H9 (cell line): ENCODE data around the gene KIF11. TPM values are rescaled to one million over a fixed set of nuclear protein-coding genes. Genes with fewer than 3 reads are reported as not detected.

ENCODE experiments used
- DNase-seq: peaks from one replicate; pipeline ENCODE4 v3.0.0-alpha.2; 2017
- H2AFZ ChIP-seq: one replicate; pipeline ENCODE4 v1.6.1; 2013; ENCODE audit warnings: mild to moderate bottlenecking, low read length, control low read depth, moderate library complexity
- H2AK5ac ChIP-seq: 2 replicates; pipeline ENCODE4 v1.6.1; 2013; ENCODE audit warnings: low read length, control low read depth, mixed read lengths; ENCODE audit not compliant: insufficient read length
- H2BK120ac ChIP-seq: one replicate; pipeline ENCODE4 v1.6.1; 2013; ENCODE audit warnings: low read depth, mild to moderate bottlenecking, low read length, control low read depth, inconsistent platforms; ENCODE audit not compliant: poor library complexity, severe bottlenecking
- H2BK12ac ChIP-seq: 2 replicates; pipeline ENCODE4 v1.6.1; 2013; ENCODE audit warnings: low read length, control low read depth, mixed read lengths, low read depth; ENCODE audit not compliant: insufficient read length
- H2BK15ac ChIP-seq: 2 replicates; pipeline ENCODE4 v1.6.1; 2013; ENCODE audit warnings: low read depth, low read length, control low read depth
- H2BK20ac ChIP-seq: one replicate; pipeline ENCODE4 v1.6.1; 2013; ENCODE audit warnings: low read depth, mild to moderate bottlenecking, low read length, control low read depth, inconsistent platforms; ENCODE audit not compliant: poor library complexity, severe bottlenecking
- H2BK5ac ChIP-seq: 2 replicates; pipeline ENCODE4 v1.6.1; 2013; ENCODE audit warnings: low read length, control low read depth, mixed read lengths; ENCODE audit not compliant: insufficient read length
- H3K14ac ChIP-seq: 2 replicates; pipeline ENCODE4 v1.6.1; 2013; ENCODE audit warnings: low read length, control low read depth; ENCODE audit not compliant: insufficient read depth
- H3K18ac ChIP-seq: 2 replicates; pipeline ENCODE4 v1.6.1; 2013; ENCODE audit warnings: low read depth, mild to moderate bottlenecking, mixed read lengths, low read length, control low read depth; ENCODE audit not compliant: insufficient read length
- H3K23ac ChIP-seq: 2 replicates; pipeline ENCODE4 v1.6.1; 2013; ENCODE audit warnings: low read length, control low read depth, mixed read lengths, low read depth; ENCODE audit not compliant: insufficient read length
- H3K23me2 ChIP-seq: 2 replicates; pipeline ENCODE4 v1.6.1; 2013; ENCODE audit warnings: low read depth, mild to moderate bottlenecking, mixed read lengths, low read length, control low read depth; ENCODE audit not compliant: insufficient read length, poor library complexity, severe bottlenecking
- H3K27ac ChIP-seq: 2 replicates; pipeline ENCODE4 v1.5.1; 2013; ENCODE audit warnings: low read length, control low read depth, mixed read lengths, low read depth; ENCODE audit not compliant: insufficient read length
- H3K27me3 ChIP-seq: 2 replicates; pipeline ENCODE4 v1.6.1; 2013; ENCODE audit warnings: low read length, control low read depth, inconsistent platforms; ENCODE audit not compliant: insufficient read depth
- H3K4ac ChIP-seq: 2 replicates; pipeline ENCODE4 v1.6.1; 2013; ENCODE audit warnings: low read depth, mild to moderate bottlenecking, control low read depth, inconsistent platforms, low read length, moderate library complexity
- H3K4me1 ChIP-seq: 2 replicates; pipeline ENCODE4 v1.6.1; 2013; ENCODE audit warnings: low read length, control low read depth, inconsistent platforms; ENCODE audit not compliant: insufficient read depth
- H3K4me2 ChIP-seq: 2 replicates; pipeline ENCODE4 v1.6.1; 2013; ENCODE audit warnings: low read length, control low read depth, mixed read lengths; ENCODE audit not compliant: insufficient read length, insufficient read depth
- H3K56ac ChIP-seq: 2 replicates; pipeline ENCODE4 v1.6.1; 2013; ENCODE audit warnings: low read depth, mild to moderate bottlenecking, mixed read lengths, low read length, control low read depth; ENCODE audit not compliant: insufficient read length
- H3K79me1 ChIP-seq: 2 replicates; pipeline ENCODE4 v1.6.1; 2013; ENCODE audit warnings: low read depth, mild to moderate bottlenecking, moderate library complexity, low read length, control low read depth, inconsistent platforms; ENCODE audit not compliant: insufficient read depth, poor library complexity, severe bottlenecking
- H3K79me2 ChIP-seq: 2 replicates; pipeline ENCODE4 v1.6.1; 2013; ENCODE audit warnings: low read length, control low read depth, inconsistent platforms; ENCODE audit not compliant: insufficient read depth
- H3K9ac ChIP-seq: 2 replicates; pipeline ENCODE4 v1.6.1; 2013; ENCODE audit warnings: low read length, control low read depth, mixed read lengths; ENCODE audit not compliant: insufficient read length; ENCODE audit errors: extremely low read depth
- H3K9me3 ChIP-seq: one replicate; pipeline ENCODE4 v1.6.1; 2013; ENCODE audit warnings: low read depth, low read length, inconsistent platforms; ENCODE audit not compliant: control insufficient read depth
- H3T11ph ChIP-seq: one replicate; pipeline ENCODE4 v1.6.1; 2013; ENCODE audit warnings: mild to moderate bottlenecking, low read length, control low read depth, inconsistent platforms
- H4K20me1 ChIP-seq: one replicate; pipeline ENCODE4 v1.6.1; 2013; ENCODE audit not compliant: control insufficient read depth, insufficient read length, insufficient read depth
- H4K5ac ChIP-seq: 2 replicates; pipeline ENCODE4 v1.6.1; 2013; ENCODE audit warnings: low read depth, mild to moderate bottlenecking, mixed read lengths, low read length, control low read depth; ENCODE audit not compliant: insufficient read length
- H4K8ac ChIP-seq: replicated peaks from 2 replicates; pipeline ENCODE4 v1.6.1; 2013; ENCODE audit warnings: low read length, control low read depth, mixed read lengths, low read depth; ENCODE audit not compliant: insufficient read length
- H4K91ac ChIP-seq: 2 replicates; pipeline ENCODE4 v1.6.1; 2013; ENCODE audit warnings: low read depth, mild to moderate bottlenecking, moderate library complexity, mixed read lengths, low read length, control low read depth; ENCODE audit not compliant: insufficient read length
- H3K27ac Mint-ChIP-seq, 3 experiments: 2 replicates in 2 of 3; 3 replicates in 1 of 3; pipeline ENCODE4 v1.8.0; 2020 to 2021; ENCODE audit warnings: mixed read lengths in 3 of 3, mild to moderate bottlenecking in 1 of 3, moderate library complexity in 1 of 3
- H3K27me3 Mint-ChIP-seq: 2 replicates; pipeline ENCODE4 v1.8.0; 2021; ENCODE audit warnings: low read depth, mild to moderate bottlenecking, moderate library complexity, mixed read lengths
- H3K36me3 Mint-ChIP-seq, 3 experiments: 2 replicates in 2 of 3; 3 replicates in 1 of 3; pipeline ENCODE4 v1.8.0; 2020 to 2021; ENCODE audit warnings: low read depth in 3 of 3, mixed read lengths in 3 of 3; ENCODE audit not compliant: insufficient read depth in 1 of 3
- H3K4me1 Mint-ChIP-seq, 2 experiments: 2 replicates each; pipeline ENCODE4 v1.8.0; 2020; ENCODE audit warnings: mixed read lengths in 2 of 2
- H3K4me3 Mint-ChIP-seq, 2 experiments: 2 replicates in 1 of 2; 3 replicates in 1 of 2; pipeline ENCODE4 v1.8.0; 2020 to 2021; ENCODE audit warnings: mild to moderate bottlenecking in 2 of 2, mixed read lengths in 2 of 2, moderate library complexity in 1 of 2
- H3K9me3 Mint-ChIP-seq, 2 experiments: 2 replicates in 1 of 2; 3 replicates in 1 of 2; pipeline ENCODE4 v1.8.0; 2020; ENCODE audit warnings: mild to moderate bottlenecking in 2 of 2, mixed read lengths in 2 of 2, moderate library complexity in 1 of 2
- WGBS: extraction: QIAGEN DNeasy Blood & Tissue Kit; methylation state at CpG from one replicate; pipeline ENCODE4 v1.1.7; 2013; ENCODE audit warnings: missing lambda C conversion rate, low lambda C conversion rate, mixed read lengths; ENCODE audit not compliant: insufficient read length; ENCODE audit errors: extremely low coverage; 5-methylcytosine and 5-hydroxymethylcytosine counted together
- total RNA-seq: library from RNA; stranded (reverse); gene quantifications from 2 replicates; pipeline ENCODE4 v1.2.1, GENCODE V29; 2021
- TF ChIP-seq, protein P1 (sequence below): fragments of 200-600 bp; sonication (generic); conservative IDR thresholded peaks from 3 replicates; pipeline ENCODE4 v1.8.0; 2021; ENCODE audit warnings: antibody characterized with exemption, mild to moderate bottlenecking

The KIF11 gene
- total RNA-seq, 1 experiment from 2014 or later, result 54.4 TPM

DNA sequence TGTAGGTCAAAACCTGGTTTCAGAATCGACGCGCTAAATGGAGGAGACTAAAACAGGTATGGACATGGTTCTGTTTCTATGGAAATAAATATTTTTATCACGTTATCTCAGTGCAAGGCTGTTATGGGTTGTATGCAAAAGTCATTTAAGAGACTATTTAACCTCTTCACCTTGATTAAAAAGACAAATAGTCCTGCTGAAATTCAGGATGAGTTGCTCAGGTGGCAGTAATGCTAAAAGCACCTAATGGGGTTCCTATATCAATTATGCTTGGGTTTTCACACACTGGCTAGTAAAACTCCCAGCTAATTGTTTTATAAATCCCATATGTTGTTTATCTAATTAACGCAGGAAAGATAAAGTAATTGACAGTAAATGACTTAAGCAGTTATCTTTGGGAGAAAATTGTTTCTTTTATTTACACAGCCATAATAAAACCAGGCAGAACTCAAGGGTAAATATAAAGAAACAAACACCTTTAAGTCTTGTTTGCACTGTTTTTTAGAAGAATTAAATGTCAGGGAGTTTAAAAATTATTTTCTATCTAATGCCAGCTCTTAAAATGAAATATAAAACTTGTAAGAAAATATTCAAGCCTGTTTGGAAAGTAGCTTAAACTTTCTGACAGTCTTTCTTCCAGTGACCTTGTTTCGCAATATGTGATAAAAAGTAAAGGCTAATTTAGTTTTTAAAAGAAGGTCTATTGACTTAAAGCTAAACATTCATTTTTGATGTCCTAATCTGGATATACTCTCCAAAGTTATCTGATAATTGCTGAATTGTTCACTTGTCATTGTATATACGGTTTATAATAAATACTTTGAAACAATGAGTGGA, 100.0 kb downstream of the KIF11 start:
- H3K9ac ChIP-seq, result no peak overlapping the region

More for the DNA sequence above, 100.0 kb downstream of the KIF11 start:
- H2BK20ac ChIP-seq, result no peak overlapping the region
- H3K27ac ChIP-seq, result no peak overlapping the region
- no peak overlapping the region for H2BK12ac ChIP-seq
- H2BK120ac ChIP-seq, result no peak overlapping the region
- peaks cover 40% of the 10 kb centered on the region for H3K23me2 ChIP-seq
- H3K23ac ChIP-seq, result no peak overlapping the region
- H3K36me3 Mint-ChIP-seq, result peaks cover 0 to 5% (median 0%) of the 10 kb centered on the region in 3 experiments; a peak in 2 of 7 replicates
- WGBS, result no CpG with 5 or more reads among the region's 7 CpGs
- DNase-seq, result no peak
- H2BK15ac ChIP-seq, result no peak overlapping the region
- no peaks in the 10 kb centered on the region; the same call in 1 of the 2 replicates for H3K4me1 ChIP-seq
- H2AK5ac ChIP-seq, result no peak overlapping the region
- H3K18ac ChIP-seq, result no peak overlapping the region
- no peak overlapping the region for H3K4ac ChIP-seq
- H3T11ph ChIP-seq, result no peak overlapping the region
- H4K5ac ChIP-seq, result no peak overlapping the region
- peak overlapping the region; percentile 38 to 77 for H3K4me3 Mint-ChIP-seq
- H4K8ac ChIP-seq, result no peak overlapping the region
- peak overlapping the region; percentile 82 for H3K4me2 ChIP-seq
- H3K56ac ChIP-seq, result no peak overlapping the region
- no peaks in the 10 kb centered on the region for H4K20me1 ChIP-seq
- H3K27me3 Mint-ChIP-seq, result peaks cover 93% of the 10 kb centered on the region
- TF ChIP-seq, protein P1, sequence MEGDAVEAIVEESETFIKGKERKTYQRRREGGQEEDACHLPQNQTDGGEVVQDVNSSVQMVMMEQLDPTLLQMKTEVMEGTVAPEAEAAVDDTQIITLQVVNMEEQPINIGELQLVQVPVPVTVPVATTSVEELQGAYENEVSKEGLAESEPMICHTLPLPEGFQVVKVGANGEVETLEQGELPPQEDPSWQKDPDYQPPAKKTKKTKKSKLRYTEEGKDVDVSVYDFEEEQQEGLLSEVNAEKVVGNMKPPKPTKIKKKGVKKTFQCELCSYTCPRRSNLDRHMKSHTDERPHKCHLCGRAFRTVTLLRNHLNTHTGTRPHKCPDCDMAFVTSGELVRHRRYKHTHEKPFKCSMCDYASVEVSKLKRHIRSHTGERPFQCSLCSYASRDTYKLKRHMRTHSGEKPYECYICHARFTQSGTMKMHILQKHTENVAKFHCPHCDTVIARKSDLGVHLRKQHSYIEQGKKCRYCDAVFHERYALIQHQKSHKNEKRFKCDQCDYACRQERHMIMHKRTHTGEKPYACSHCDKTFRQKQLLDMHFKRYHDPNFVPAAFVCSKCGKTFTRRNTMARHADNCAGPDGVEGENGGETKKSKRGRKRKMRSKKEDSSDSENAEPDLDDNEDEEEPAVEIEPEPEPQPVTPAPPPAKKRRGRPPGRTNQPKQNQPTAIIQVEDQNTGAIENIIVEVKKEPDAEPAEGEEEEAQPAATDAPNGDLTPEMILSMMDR, result no peak
- peaks cover 0 to 2% of the 10 kb centered on the region in 2 experiments; a peak in 2 of 5 replicates for H3K9me3 Mint-ChIP-seq
- no peak overlapping the region for H3K27ac Mint-ChIP-seq
- peaks cover 64% of the 10 kb centered on the region for H3K27me3 ChIP-seq
- no peak overlapping the region for H4K91ac ChIP-seq
- no peaks in the 10 kb centered on the region for H3K79me1 ChIP-seq
- no peak overlapping the region for H2AFZ ChIP-seq
- no peak overlapping the region for H2BK5ac ChIP-seq
- no peak overlapping the region for H3K14ac ChIP-seq
- no peaks in the 10 kb centered on the region for H3K9me3 ChIP-seq
- H3K4me1 Mint-ChIP-seq, result peaks cover 32 to 38% of the 10 kb centered on the region in 2 experiments
- H3K79me2 ChIP-seq, result no peaks in the 10 kb centered on the region
